IPS-15b (cell line): ENCODE data around the gene DYNLT5.
A peak's percentile ranks its signal among the peaks of the same experiment; 100 is the strongest.
"Not testable (repeated sequence)": the region's sequence is repeated elsewhere in the genome, so short reads cannot be mapped to it uniquely, and the experiment has no call there.

Experiments
- H3K27me3 ChIP-seq: one replicate; pipeline ENCODE4 v1.6.1; 2013; ENCODE audit warnings: low read length; ENCODE audit not compliant: control insufficient read depth, insufficient read depth
- H3K36me3 ChIP-seq: one replicate; pipeline ENCODE4 v1.6.1; 2013; ENCODE audit warnings: low read length; ENCODE audit not compliant: control insufficient read depth, insufficient read depth
- H3K4me1 ChIP-seq: one replicate; pipeline ENCODE4 v1.6.1; 2013; ENCODE audit warnings: mild to moderate bottlenecking, low read length; ENCODE audit not compliant: control insufficient read depth, insufficient read depth
- H3K4me3 ChIP-seq: one replicate; pipeline ENCODE4 v1.5.1; 2013; ENCODE audit warnings: low read depth, low read length
- H3K9ac ChIP-seq: one replicate; pipeline ENCODE4 v1.6.1; 2013; ENCODE audit warnings: low read depth, mild to moderate bottlenecking, low read length
- H3K9me3 ChIP-seq: one replicate; pipeline ENCODE4 v1.6.1; 2013; ENCODE audit warnings: mild to moderate bottlenecking, low read length; ENCODE audit not compliant: control insufficient read depth, insufficient read depth

The DYNLT5 gene, protein sequence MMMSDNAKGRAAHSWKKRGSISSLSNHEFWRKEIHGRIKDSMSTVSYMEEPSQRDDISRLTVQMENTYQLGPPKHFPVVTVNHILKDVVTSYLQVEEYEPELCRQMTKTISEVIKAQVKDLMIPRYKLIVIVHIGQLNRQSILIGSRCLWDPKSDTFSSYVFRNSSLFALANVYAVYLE

GRCh38 chr1:66752000-66752592 is at the start of gene DYNLT5:
TSS of gene DYNLT5 (plus strand) at chr1:66752459. CDS start at chr1:66754659, 2,200 bp downstream.
- Histone ChIP-seq H3K4me3 (peak within 1 kb of the TSS; percentile 79), H3K9me3 (no peaks in the 10 kb centered on the region), H3K27me3 (peaks cover 22% of the 10 kb centered on the region), H3K4me1 (no peaks in the 10 kb centered on the region), H3K36me3 (no peaks in the 10 kb centered on the region), H3K9ac (peak within 1 kb of the TSS; percentile 70)

DNA sequence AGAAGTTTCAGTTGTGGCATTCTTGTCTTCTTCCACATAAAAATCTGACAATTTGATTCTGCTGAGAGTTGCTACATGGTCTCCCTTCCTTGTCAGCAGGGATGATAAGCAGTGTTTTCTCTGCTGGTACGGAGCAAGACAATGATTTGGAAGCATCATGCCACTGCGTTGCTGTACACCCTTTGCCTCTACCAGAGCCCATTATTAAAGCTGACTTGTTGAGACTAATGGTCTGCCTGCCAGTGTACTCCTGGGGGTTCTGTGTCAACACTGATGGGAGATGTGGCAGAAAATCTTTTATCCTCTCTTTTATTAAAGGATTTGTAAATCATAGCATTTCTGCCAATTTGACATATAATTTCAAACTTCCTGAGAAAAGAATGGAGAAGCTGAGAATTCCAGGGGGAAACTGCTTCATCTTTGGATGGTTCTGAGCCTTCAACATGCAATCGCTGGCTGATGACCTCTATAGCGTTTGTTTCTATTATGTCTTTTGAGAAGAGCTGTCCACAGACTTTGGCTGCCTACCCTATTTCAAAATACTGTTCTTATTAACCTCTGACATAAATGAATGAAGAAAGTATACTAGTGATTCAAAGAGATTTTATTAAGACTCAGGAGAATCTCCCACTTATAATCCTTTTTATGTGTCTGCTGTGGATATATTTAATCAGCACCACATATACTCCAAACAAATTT is 47.9 kb upstream of the DYNLT5 start:
- H3K4me3 ChIP-seq: no peak overlapping the region
- H3K27me3 ChIP-seq: no peaks in the 10 kb centered on the region
- H3K9ac ChIP-seq: no peak overlapping the region
- no peaks in the 10 kb centered on the region for H3K4me1 ChIP-seq
- H3K36me3 ChIP-seq: no peaks in the 10 kb centered on the region
- no peaks in the 10 kb centered on the region for H3K9me3 ChIP-seq

GRCh38 chr1:66705110-66705509 is 47.1 kb upstream of the DYNLT5 start:
- Histone ChIP-seq H3K9me3 (no peaks in the 10 kb centered on the region), H3K4me3 (no peak overlapping the region), H3K36me3 (no peaks in the 10 kb centered on the region), H3K27me3 (no peaks in the 10 kb centered on the region), H3K4me1 (no peaks in the 10 kb centered on the region), H3K9ac (no peak overlapping the region)

DNA sequence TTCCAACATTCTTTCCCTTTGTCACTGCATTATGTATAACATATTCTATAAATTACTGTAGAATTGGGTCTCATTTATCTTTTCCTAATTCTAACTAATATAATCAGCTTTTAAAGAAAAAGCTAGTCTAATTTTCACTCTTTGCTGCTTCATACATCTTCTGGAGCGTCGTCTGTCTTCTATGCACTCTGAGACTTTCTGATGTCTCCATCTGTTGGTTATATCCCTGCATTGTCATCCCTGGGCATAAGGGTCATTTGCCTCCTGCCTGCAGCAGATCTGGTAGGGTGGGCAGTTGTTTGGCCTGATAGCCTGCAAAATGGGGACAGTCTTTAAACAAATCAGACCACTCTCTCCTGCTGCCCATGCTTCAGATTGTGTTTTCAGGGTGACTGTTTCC is 40.8 kb upstream of the DYNLT5 start:
- Histone ChIP-seq H3K9ac (no peak overlapping the region), H3K36me3 (no peaks in the 10 kb centered on the region), H3K4me1 (no peaks in the 10 kb centered on the region), H3K9me3 (no peaks in the 10 kb centered on the region), H3K4me3 (no peak overlapping the region), H3K27me3 (no peaks in the 10 kb centered on the region)

GRCh38 chr1:66712839-66713238 is 39.4 kb upstream of the DYNLT5 start:
- Histone ChIP-seq H3K4me1 (no peaks in the 10 kb centered on the region), H3K4me3 (no peak overlapping the region), H3K9me3 (no peaks in the 10 kb centered on the region), H3K36me3 (no peaks in the 10 kb centered on the region), H3K9ac (no peak overlapping the region), H3K27me3 (no peaks in the 10 kb centered on the region)

DNA sequence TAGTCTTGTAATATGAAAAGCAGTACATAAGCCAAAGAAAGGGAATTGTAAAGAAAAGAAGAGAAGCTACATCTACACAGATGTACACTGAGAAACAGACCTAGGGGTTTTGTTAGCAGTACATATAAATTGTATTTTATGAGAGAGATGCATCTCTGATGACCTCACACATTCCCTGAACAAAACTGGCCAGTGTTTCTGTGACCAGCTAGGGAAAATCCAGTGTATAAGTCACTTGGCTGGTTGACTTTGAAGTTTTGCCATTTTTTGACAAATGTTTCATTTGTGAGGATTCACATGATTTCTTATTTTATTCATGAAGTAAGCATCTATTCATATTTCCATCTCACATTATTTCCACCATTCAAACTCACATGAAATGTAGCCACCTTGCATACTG is 28.3 kb upstream of the DYNLT5 start:
- H3K9me3 ChIP-seq: no peaks in the 10 kb centered on the region
- H3K4me3 ChIP-seq: no peak overlapping the region
- H3K27me3 ChIP-seq: no peaks in the 10 kb centered on the region
- no peak overlapping the region for H3K9ac ChIP-seq
- H3K36me3 ChIP-seq: no peaks in the 10 kb centered on the region
- no peaks in the 10 kb centered on the region for H3K4me1 ChIP-seq

DNA sequence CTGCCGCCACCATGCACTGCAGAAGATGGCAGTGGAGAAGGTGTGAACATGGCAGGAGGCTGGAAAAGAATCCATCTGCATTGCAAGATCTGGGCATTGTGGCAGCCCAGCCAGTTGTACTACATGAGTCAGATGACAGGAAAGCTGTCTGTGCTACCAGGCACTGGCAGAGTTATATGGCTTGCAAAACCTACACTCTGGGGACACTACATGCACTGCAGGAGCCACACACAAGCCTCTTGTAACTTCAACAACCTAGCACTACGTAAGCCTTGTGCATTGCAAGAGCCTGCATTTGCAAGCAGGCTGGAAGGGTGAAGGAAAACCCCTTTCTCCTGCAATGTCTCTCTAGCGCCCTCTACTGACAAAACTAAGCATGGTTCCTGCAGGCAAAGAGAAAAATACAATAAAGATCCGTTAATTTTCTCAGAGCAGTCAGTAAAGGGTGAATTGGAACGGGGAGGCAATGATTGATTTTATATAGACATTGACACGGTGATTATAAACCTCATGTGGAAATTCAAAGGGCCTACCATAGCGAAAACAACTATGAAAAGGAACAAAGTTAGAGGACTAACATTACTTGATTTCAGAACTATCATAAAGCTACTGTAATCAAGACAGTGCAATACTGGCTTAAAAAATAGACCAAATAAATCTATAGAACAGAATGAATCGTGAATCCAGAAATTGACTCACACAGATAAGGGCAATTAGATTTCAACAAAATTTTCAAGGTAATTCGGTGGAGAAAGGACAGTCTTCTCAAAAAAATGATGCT is 26.2 kb upstream of the DYNLT5 start:
- Histone ChIP-seq H3K36me3 (no peaks in the 10 kb centered on the region), H3K9me3 (no peaks in the 10 kb centered on the region), H3K27me3 (no peaks in the 10 kb centered on the region), H3K4me3 (no peak overlapping the region), H3K9ac (no peak overlapping the region), H3K4me1 (peaks cover 5% of the 10 kb centered on the region)

- H3K27me3 ChIP-seq: no peaks in the 10 kb centered on the region
- H3K4me1 ChIP-seq: peaks cover 6% of the 10 kb centered on the region
- H3K9me3 ChIP-seq: no peaks in the 10 kb centered on the region
- no peak overlapping the region for H3K9ac ChIP-seq
- no peaks in the 10 kb centered on the region for H3K36me3 ChIP-seq
- no peak overlapping the region for H3K4me3 ChIP-seq
Measured at GRCh38 chr1:66728021-66728420, 24.2 kb upstream of the DYNLT5 start.

GRCh38 chr1:66728716-66729115 is 23.5 kb upstream of the DYNLT5 start:
- H3K9ac ChIP-seq, H3K36me3 ChIP-seq, H3K27me3 ChIP-seq, H3K4me3 ChIP-seq, H3K4me1 ChIP-seq, H3K9me3 ChIP-seq: not testable (repeated sequence)

- Histone ChIP-seq H3K4me3 (no peak overlapping the region), H3K9me3 (no peaks in the 10 kb centered on the region), H3K27me3 (no peaks in the 10 kb centered on the region), H3K36me3 (no peaks in the 10 kb centered on the region), H3K4me1 (peaks cover 6% of the 10 kb centered on the region), H3K9ac (no peak overlapping the region)
Measured at GRCh38 chr1:66729119-66729518, 23.1 kb upstream of the DYNLT5 start.

DNA sequence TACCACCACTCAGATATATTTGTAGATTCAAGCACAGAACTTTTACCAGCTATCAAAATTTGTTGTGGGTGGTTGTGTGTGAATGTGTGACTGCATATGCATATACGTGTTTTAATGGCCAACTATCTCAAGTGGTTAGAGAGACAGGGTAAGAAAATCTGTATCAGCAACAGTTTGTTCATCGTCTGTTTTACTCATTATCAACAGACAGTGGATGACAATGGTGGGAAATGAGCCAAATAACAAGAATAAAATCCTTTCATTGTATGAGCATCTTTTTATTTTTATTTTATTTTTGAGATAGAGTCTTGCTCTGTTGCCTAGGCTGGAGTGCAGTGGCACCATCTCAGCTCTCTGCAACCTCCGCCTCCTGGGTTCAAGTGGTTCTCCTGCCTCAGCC is 22.7 kb upstream of the DYNLT5 start:
- Histone ChIP-seq H3K9ac (no peak overlapping the region), H3K27me3 (no peaks in the 10 kb centered on the region), H3K4me1 (peaks cover 6% of the 10 kb centered on the region), H3K36me3 (no peaks in the 10 kb centered on the region), H3K4me3 (no peak overlapping the region), H3K9me3 (no peaks in the 10 kb centered on the region)
